ENCODE results near the gene CXCL13. TPM values are rescaled to one million over a fixed set of nuclear protein-coding genes. Genes with fewer than 3 reads are reported as not detected.
"Not testable (repeated sequence)": the region's sequence is repeated elsewhere in the genome, so short reads cannot be mapped to it uniquely, and the experiment has no call there.

The CXCL13 gene
- total RNA-seq, 4 donors from 2014 or later = 3.4 to 14.9 TPM; not detected in 2

DNA sequence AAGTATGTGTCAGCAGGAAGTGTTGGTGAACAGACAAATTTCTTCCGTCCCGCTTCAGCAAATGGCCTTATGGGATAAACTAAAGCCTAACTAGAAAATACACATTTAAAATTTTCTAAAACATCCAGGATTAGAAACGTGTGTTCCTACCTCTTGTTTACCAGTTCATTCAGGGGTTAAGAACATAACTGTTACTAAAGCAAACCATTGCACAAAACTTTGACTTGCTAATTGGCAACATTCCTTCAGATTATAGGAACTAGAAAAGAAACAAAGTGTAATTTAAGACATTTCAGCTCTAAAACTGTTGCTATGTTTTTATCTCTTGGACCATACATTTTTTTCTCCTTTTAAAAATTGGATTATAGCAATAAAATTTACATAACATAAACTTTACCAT, 39.5 kb upstream of the CXCL13 start:
- Histone ChIP-seq H3K9me3 (peaks cover 0 to 3% of the 10 kb centered on the region in 2 donors), H3K36me3 (no peaks in the 10 kb centered on the region), H3K4me1 (peaks cover 0 to 26% (median 11%) of the 10 kb centered on the region in 4 donors), H3K27ac (no peak overlapping the region), H3K27me3 (no peaks in the 10 kb centered on the region), H3K4me3 (no peak overlapping the region)
- in situ Hi-C loops (cut with MboI; ENCODE audit: low pct_ligation_motif_present in 1 of 4, low pct_unique_long_range_greater_than_20kb in 1 of 4, low sequenced_read_pairs in 3 of 4) (no loop called here), intact Hi-C loops (cut with DNase I; ENCODE audit: low total_unique reads) (no loop called here)
- DNase-seq = no peak
- WGBS, 2 donors (ENCODE audit: low coverage in 1 of 2) = 68 to 84% methylated on average over 3 of the region's 3 CpGs
- TF ChIP-seq EP300 (IDR thresholded peaks at IDR 0.05; ENCODE audit: low read depth) (no peak), POLR2AphosphoS5 (IDR thresholded peaks at IDR 0.05) (no peak), POLR2A (IDR thresholded peaks at IDR 0.05) (no peak)
- TF ChIP-seq, protein P1, sequence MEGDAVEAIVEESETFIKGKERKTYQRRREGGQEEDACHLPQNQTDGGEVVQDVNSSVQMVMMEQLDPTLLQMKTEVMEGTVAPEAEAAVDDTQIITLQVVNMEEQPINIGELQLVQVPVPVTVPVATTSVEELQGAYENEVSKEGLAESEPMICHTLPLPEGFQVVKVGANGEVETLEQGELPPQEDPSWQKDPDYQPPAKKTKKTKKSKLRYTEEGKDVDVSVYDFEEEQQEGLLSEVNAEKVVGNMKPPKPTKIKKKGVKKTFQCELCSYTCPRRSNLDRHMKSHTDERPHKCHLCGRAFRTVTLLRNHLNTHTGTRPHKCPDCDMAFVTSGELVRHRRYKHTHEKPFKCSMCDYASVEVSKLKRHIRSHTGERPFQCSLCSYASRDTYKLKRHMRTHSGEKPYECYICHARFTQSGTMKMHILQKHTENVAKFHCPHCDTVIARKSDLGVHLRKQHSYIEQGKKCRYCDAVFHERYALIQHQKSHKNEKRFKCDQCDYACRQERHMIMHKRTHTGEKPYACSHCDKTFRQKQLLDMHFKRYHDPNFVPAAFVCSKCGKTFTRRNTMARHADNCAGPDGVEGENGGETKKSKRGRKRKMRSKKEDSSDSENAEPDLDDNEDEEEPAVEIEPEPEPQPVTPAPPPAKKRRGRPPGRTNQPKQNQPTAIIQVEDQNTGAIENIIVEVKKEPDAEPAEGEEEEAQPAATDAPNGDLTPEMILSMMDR (IDR thresholded peaks at IDR 0.05) = no peak

DNA sequence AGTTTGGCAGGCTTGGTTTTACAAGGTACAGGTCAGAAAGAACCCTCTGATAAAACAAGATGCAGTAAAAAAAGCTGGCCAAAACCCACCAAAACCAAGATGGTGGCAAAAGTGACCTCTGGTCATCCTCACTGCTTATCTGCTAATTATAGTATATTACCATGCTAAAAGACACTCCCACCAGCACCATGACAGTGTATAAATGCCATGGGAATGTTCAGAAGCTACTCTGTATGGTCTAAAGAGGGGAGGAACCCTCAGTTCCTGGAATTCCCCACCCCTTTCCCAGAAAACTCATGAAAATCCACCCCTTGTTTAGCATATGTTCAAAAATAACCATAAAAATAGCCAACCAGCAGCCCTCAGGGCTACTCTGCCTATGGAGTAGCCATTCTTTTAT, 38.1 kb upstream of the CXCL13 start:
- no peak for DNase-seq
- intact Hi-C loops (cut with DNase I; ENCODE audit: low total_unique reads) (no loop called here), in situ Hi-C loops (cut with MboI; ENCODE audit: low pct_ligation_motif_present in 1 of 4, low pct_unique_long_range_greater_than_20kb in 1 of 4, low sequenced_read_pairs in 3 of 4) (no loop called here)
- Histone ChIP-seq H3K4me1 (peaks cover 0 to 26% (median 11%) of the 10 kb centered on the region in 4 donors), H3K27ac (no peak overlapping the region), H3K36me3 (no peaks in the 10 kb centered on the region), H3K9me3 (peaks cover 0 to 3% of the 10 kb centered on the region in 2 donors), H3K4me3 (no peak overlapping the region), H3K27me3 (no peaks in the 10 kb centered on the region)
- no peak for TF ChIP-seq POLR2AphosphoS5 (IDR thresholded peaks at IDR 0.05)

DNA sequence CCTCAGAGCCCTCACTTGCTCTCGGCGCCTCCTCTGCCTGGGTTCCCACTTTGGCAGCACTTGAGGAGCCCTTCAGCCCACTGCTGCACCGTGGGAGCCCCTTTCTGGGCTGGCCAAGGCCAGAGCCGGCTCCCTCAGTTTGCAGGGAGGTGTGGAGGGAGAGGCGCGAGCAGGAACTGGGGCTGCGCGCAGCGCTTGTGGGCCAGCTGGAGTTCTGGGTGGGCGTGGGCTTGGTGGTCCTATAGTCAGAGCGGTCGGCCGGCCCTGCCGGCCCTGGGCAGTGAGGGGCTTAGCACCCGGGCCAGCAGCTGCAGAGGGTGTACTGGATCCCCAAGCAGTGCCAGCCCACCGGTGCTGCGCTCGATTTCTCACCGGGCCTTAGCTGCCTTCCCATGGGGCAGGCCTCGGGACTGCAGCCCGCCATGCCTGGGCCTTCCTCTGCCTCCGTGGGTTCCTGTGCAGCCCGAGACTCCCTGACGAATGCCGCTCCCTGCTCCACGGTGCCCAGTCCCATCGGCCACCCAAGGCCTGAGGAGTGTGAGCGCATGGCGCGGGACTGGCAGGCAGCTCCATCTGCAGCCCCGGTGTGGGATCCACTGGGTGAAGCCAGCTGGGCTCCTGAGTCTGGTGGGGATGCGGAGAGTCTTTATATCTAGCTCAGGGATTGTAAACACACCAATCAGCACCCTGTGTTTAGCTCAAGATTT, 35.0 kb upstream of the CXCL13 start:
- DNase-seq; H3K36me3 ChIP-seq; H3K4me1 ChIP-seq; intact Hi-C loops (cut with DNase I; ENCODE audit: low total_unique reads); H3K9me3 ChIP-seq; H3K4me3 ChIP-seq; in situ Hi-C loops (cut with MboI; ENCODE audit: low pct_ligation_motif_present in 1 of 4, low pct_unique_long_range_greater_than_20kb in 1 of 4, low sequenced_read_pairs in 3 of 4); H3K27ac ChIP-seq; H3K27me3 ChIP-seq: not testable (repeated sequence)
- 96% methylated on average over 32 of the region's 32 CpGs; no CpG with 5 or more reads in 1 of the 2 donors for WGBS, 2 donors (ENCODE audit: low coverage in 1 of 2)

DNA sequence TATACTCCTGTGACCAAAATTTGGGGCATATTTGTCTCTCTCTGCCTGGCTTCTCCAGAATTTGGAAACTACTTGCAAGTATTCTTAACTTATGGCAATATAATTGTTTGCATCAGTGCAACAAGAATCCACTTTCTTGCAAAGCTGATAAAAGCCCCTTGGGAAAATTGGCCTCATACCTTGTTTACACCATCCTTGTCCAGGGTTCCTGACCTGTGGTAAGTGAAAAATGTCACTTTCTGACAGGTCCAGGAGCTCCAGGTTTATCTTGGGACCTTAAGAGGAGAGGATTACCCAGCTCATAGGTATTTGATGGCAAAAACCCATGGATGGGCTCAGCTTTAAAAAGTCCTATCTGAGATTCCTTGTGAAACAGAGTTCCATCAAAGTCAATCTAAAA, 29.3 kb upstream of the CXCL13 start:
- Histone ChIP-seq H3K27ac (no peak overlapping the region), H3K9me3 (no peaks in the 10 kb centered on the region), H3K4me3 (no peak overlapping the region), H3K27me3 (no peaks in the 10 kb centered on the region), H3K4me1 (no peaks in the 10 kb centered on the region), H3K36me3 (no peaks in the 10 kb centered on the region)
- DNase-seq = no peak
- TF ChIP-seq EP300 (IDR thresholded peaks at IDR 0.05; ENCODE audit: low read depth) (no peak), POLR2AphosphoS5 (IDR thresholded peaks at IDR 0.05) (no peak), POLR2A (IDR thresholded peaks at IDR 0.05) (no peak)
- TF ChIP-seq, protein P1 (IDR thresholded peaks at IDR 0.05) = no peak
- intact Hi-C loops (cut with DNase I; ENCODE audit: low total_unique reads) = no loop called here
- in situ Hi-C loops (cut with MboI; ENCODE audit: low pct_ligation_motif_present in 1 of 4, low pct_unique_long_range_greater_than_20kb in 1 of 4, low sequenced_read_pairs in 3 of 4) = loop anchor here in 1 of 4 donors (25.0 kb wide), 1 partner anchor 114 kb away; no protein-coding TSS in a partner anchor

DNA sequence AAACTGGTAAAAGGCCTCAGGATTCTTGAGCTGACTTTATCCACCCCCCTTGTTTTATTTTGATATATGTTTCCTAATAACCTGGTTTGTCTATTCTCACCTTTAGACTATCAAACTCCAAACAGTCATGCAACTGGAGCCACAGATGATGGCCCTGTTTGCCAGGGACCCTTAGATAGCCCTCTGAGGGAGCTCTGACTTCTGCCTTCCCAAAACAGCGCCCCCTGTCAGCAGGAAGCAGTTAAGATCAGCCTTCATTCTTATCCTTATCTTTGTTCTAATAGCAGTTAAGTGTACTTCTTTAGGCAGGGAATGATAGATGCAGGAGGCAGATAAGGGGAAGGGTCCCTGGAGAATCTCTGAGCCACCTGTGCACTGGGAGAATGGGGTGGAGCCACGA, 27.5 kb upstream of the CXCL13 start:
- H3K9me3 ChIP-seq = no peaks in the 10 kb centered on the region
- no peaks in the 10 kb centered on the region for H3K36me3 ChIP-seq
- 42% methylated on average over 2 of the region's 2 CpGs; no CpG with 5 or more reads in 1 of the 2 donors for WGBS, 2 donors (ENCODE audit: low coverage in 1 of 2)
- in situ Hi-C loops (cut with MboI; ENCODE audit: low pct_ligation_motif_present in 1 of 4, low pct_unique_long_range_greater_than_20kb in 1 of 4, low sequenced_read_pairs in 3 of 4) (loop anchor here in 1 of 4 donors (25.0 kb wide), 1 partner anchor 116 kb away; no protein-coding TSS in a partner anchor), intact Hi-C loops (cut with DNase I; ENCODE audit: low total_unique reads) (no loop called here)
- TF ChIP-seq POLR2AphosphoS5 (IDR thresholded peaks at IDR 0.05) = no peak
- H3K4me1 ChIP-seq = no peaks in the 10 kb centered on the region
- no peak overlapping the region for H3K27ac ChIP-seq
- DNase-seq = no peak
- no peaks in the 10 kb centered on the region for H3K27me3 ChIP-seq
- no peak overlapping the region for H3K4me3 ChIP-seq

Measured in transverse colon (tissue), 4 donors.